HG03469 (cell line): ENCODE measurements around the gene MYRF.

Source experiments
- ATAC-seq: cut with Tn5 transposase; IDR thresholded peaks from one replicate; pipeline ENCODE4 v1.9.1; 2021; ENCODE audit warnings: mild to moderate bottlenecking, moderate library complexity, moderate number of reproducible peaks; ENCODE audit not compliant: unreplicated experiment

Gene MYRF

GRCh38 chr11:61718621-61719302 lies 33.7 kb upstream of the MYRF start:
- ATAC-seq: no peak

DNA sequence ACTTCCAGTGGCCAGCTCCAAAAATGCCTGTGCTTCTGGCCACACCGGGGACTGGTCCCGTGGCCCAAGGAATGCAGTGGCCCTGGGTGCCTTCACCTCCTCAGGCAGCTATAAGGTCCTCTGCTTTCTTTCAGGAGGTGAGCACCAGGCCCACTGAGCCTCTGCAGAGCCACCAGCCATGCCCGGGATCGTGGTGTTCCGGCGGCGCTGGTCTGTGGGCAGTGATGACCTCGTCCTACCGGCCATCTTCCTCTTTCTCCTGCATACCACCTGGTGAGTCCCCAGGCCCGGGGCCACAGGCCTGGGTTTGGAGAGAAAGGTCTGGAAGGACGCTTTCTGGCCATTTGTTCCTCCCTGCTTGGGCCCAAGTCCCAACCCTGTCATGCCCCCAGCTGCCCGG lies 32.5 kb upstream of the MYRF start:
- ATAC-seq: no peak

GRCh38 chr11:61720597-61720996 lies 31.8 kb upstream of the MYRF start:
- ATAC-seq: no peak

GRCh38 chr11:61724437-61724836 lies 28.0 kb upstream of the MYRF start:
- ATAC-seq: no peak

DNA sequence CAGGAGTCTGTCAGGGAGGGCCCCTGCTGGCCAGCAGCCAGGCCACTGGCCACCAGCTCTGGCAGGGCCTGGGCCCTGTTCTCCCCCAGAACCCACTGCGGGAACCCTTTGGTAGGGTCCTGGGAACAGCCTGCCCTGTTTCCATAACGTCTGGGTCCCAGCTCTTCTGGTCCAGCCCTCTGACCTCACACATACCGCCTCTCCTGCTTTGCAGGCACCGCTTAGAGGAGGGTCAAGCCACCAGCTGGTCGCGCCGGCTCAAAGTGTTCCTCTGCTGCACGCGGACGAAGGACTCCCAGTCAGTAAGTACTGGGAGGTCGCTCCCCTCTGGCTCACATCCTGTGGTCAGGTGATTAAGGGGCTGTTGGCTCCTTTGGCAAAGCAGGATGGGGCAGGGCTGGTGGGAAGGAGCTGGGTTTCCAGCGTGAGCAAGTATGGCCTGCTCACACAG lies 26.6 kb upstream of the MYRF start:
- ATAC-seq: no peak

GRCh38 chr11:61726775-61727174 lies 25.7 kb upstream of the MYRF start:
- no peak for ATAC-seq

- no peak for ATAC-seq
Measured at GRCh38 chr11:61727401-61727811, 25.0 kb upstream of the MYRF start.

GRCh38 chr11:61728066-61728939 lies 24.1 kb upstream of the MYRF start:
- no peak for ATAC-seq

GRCh38 chr11:61728940-61729219 lies 23.6 kb upstream of the MYRF start:
- no peak for ATAC-seq

DNA sequence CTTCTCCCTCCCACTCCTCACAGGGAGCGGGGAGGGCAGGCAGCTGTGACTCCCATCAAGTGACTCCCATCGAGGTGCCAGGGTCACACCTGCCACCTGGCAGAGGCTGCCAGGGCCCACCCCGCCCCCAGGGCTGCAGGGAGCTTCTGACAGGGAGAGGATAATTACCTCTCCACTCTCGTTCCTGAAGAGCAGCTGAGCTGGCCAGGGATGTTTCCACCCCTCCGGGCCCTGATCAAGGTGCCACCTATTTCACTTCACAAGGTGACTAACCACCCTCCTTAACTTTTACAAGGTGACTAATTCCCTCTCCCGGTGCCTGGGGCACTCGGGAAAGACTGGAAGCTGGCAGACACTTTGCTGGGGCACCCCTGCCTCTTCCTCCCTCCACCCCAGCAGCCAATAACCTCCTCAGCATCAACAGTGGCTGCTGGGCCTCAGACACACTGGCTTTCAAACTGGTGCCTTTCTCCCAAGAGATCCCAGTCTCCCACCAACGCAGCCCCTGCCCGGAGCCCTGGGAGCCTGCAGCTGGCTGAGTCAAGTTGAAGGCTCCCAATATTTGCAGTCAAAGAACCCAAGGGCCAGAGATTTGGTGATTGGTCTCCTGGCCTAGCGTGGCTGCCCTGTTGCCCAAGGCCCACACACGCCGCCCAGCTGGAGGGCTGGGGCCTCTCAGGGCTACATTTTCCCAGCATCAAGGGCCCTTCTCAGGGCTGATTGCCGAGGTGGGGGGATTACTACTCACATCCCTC lies 22.0 kb upstream of the MYRF start:
- no peak for ATAC-seq

- no peak for ATAC-seq
Measured at GRCh38 chr11:61731211-61731951, 21.1 kb upstream of the MYRF start.

- no peak for ATAC-seq
Measured at GRCh38 chr11:61731952-61732675, 20.3 kb upstream of the MYRF start.

DNA sequence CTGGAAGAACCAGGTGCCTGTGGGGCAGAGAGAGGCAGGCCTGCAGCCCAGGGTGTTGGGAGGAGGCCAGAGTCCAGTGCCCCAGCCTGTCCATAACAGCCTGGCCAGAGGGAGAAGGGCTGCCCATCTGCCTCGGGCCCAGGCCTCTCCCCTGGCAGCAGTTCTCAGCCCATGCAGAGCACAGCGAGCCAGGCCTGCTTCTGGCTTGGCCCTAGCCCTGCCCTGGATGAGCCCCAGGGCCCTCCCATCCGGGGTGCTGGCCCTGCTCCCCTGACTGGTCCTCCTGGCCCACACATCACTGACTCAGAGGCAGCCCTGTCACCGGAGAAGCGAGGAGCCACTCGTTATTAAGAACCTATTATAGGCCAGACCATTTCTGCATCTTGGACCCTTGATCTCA lies 19.7 kb upstream of the MYRF start:
- ATAC-seq: no peak

DNA sequence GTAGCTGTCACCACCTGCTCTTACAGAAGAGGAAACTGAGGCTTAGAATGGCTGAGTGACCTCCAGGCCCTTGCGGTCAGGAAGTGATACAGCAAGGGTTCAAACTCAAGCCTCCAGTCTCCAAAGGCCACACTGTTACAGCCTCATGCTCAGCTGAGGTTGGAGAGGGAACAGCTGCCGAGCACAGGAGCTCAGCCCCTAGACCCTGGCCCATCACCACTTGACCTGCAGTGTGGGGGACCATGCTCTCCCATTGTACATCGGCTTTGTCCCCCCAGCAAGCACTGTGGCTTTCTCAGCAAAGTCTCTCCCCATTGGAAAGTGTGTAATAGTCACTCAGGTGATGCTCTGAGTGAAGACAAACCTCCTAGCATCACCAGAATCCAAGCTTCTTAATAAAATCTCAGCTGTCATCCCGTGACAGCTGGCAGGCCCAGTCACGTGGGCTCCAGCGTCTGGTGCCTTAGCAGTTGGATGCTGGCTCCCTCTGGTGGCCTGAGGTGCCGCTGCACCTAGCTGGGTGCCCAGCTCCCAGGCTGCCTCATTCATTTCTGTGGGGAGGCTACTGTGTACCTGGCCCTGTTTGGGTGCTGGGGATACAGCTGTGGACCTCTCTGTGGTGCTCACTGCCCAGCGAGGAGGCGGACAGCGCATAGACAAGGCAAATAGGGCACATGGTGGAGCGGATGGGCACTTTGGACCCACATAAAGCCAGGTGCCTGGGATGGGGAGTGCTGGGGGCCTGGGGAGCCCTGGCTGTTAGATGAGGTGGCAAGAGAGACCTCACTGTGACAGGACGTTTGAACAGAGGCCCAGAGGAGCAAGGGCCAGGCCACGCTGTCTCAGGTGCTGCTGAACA lies 19.1 kb upstream of the MYRF start:
- ATAC-seq: peak; percentile 70

- no peak for ATAC-seq
Measured at GRCh38 chr11:61734767-61735166, 17.7 kb upstream of the MYRF start.

GRCh38 chr11:61735391-61735790 lies 17.0 kb upstream of the MYRF start:
- no peak for ATAC-seq

DNA sequence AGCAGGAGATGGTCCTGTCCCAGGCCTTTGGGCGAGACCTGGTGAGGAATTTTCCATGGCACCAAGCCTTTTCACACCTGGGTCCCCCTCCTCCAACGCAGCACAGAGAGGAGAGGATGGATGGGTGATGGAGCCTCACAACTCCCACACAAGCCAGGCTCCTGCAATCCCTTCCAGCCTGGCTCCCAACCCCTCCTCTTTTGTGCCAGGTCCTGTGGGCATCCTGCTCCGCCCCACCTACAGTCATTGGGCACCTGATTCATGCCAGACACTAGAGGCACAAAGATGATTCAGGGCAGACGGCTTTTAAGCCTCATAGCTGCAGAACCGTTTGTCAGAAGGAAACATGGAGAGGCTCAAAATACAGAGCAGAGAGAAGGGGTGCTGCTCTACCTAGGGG lies 16.1 kb upstream of the MYRF start:
- ATAC-seq: no peak

DNA sequence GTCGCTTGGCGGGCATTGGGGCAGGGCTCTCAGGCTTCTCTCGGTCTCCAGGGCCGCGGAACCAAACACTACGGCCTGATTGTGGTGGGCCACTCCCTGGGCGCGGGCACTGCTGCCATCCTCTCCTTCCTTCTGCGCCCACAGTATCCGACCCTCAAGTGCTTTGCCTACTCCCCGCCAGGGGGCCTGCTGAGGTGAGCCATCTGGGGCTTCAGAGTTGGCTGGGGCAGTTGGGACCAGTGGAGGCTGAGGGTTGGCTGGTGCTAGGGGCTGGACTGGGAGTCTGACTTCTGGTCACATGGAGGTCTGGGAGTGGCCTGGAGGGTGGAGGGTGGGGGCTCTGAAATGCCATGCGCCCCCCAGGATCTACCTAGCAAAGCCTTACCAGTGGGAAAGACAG lies 15.3 kb upstream of the MYRF start:
- no peak for ATAC-seq

GRCh38 chr11:61737636-61738386 lies 14.6 kb upstream of the MYRF start:
- ATAC-seq: no peak
